Inflammatory macrophage treated with lipopolysaccharide for 4 hours (primary cell): ENCODE results near the gene LGALS3BP.
A peak's percentile ranks its signal among the peaks of the same experiment; 100 is the strongest.
"Not testable (repeated sequence)": the region's sequence is repeated elsewhere in the genome, so short reads cannot be mapped to it uniquely, and the experiment has no call there.

Source experiments
- DNase-seq: peaks from one replicate; pipeline ENCODE4 v3.0.0-alpha.2; 2020

The LGALS3BP gene

GRCh38 chr17:78962984-78963348 lies 16.8 kb downstream of the LGALS3BP start:
- DNase-seq = not testable (repeated sequence)

GRCh38 chr17:78962345-78962983 lies 17.3 kb downstream of the LGALS3BP start:
- DNase-seq = no peak

- DNase-seq = no peak
Measured at GRCh38 chr17:78961571-78961970, 18.2 kb downstream of the LGALS3BP start.

DNA sequence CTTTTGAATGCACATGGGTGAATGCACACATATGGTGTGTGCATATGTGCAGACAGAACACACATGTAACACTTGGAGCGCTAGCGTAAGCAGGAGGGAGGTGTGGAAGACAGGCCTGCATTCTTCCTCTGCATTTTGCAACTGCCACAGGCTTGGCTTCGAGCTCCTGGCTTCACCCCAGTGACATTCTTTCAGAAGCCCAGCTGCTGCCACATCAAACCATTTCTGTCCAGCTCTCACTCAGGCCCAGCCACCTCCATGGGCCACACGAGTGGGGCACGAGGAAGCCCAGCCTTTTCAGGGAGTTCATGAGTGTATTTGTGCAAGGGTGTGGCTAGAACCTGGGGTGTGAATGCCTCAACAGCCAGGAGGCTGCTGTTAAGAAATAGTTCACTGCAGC lies 18.8 kb downstream of the LGALS3BP start:
- no peak for DNase-seq

DNA sequence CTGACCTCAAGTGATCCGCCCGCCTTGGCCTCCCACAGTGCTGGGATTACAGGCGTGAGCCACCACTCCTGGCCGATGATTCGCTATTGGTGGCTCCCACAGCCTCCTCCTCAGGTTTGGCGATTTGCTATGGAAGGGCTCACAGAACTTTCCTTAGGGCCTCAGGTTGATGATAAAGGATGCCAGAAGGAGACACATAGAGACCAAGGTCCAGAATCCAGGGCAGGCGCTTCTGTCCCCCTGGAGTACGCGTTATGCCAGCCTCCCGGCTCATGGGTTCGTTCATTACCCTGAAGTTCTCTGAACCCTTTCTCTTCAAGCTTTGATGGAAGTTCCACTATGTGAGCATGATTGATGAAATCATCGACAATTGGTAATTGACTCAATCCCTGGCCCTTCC lies 19.9 kb downstream of the LGALS3BP start:
- DNase-seq = no peak

GRCh38 chr17:78958641-78959127 lies 21.0 kb downstream of the LGALS3BP start:
- DNase-seq = peak; percentile 18

DNA sequence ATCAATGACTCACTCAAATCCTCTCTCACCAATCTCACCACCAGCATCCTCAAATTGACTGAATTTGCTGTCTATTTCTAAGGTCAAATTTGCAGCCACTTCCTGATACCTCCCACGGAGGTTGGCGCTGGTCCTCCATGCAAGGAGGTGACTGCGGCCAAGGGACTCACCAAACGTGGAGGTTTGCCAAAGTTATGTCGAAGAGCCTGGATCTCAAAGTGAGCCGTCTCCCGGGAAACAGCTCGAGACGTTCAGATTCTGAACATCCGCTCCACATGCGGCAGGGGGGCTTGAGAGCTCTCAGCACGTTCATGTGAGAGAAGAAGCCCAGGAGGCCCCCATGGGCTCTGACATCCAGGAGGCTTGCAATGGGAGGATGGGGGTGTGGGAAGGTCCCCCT lies 22.6 kb downstream of the LGALS3BP start:
- DNase-seq = no peak

DNA sequence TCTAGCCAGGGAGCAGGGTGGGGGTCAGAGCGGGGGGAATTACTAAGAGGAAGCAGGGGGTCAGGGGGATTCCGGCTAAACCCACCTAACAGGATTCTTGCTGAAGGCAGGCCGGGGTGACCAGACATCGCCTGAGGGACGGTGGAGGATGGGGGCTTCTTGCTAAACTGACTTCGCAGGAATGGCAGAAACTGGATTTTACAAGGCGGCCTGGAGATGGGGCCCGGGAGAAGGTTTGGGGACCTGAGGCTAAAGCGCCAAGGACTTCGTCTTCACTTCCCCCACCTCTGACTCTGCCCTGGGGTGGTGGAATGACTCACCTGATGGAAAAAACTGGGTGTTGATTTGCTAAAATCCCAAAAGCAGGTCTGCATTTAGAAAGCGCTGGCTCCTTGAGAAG lies 23.5 kb downstream of the LGALS3BP start:
- DNase-seq = no peak

DNA sequence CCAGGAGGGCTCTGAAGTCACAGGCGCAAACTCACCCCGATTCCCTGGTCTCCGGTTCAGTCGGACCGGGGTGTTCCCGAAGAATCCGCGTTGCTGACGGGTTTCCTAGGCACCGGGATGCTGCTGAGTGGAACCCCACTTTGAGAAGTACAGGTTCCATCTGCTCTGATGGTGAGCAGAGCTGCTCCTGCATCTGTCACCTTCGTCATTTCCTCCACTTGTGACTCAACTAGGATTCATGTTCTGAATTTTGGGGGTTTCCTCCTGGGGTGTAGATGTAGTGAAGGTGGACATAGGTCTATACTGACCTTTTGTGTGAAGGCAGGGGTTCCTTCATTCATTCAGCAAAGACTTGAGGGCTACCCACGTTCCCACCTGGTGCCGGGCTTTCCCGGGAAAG lies 25.0 kb downstream of the LGALS3BP start:
- DNase-seq = no peak

- no peak for DNase-seq
Measured at GRCh38 chr17:78953356-78954350, 26.1 kb downstream of the LGALS3BP start.

DNA sequence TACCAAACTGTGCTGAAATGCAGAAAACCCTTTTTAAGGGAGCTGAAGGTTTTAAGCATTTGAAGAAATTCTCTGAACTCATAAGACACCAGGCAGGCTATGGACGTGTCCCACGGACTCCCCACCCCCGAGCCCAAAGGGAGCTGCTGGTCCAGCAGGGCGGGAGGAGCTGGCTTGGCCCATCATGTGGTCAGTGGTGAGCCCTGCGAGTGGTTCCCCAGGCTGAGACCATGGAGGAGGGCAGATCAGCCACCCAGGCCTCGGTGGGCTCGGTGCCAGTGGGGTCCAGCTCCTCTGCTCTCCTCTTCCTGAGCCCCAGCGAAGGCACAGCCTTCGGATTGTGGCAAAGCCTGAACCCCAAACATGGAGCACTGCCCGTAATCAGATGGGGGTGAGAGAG lies 27.0 kb downstream of the LGALS3BP start:
- DNase-seq = no peak

GRCh38 chr17:78951967-78952551 lies 27.7 kb downstream of the LGALS3BP start:
- DNase-seq = no peak

DNA sequence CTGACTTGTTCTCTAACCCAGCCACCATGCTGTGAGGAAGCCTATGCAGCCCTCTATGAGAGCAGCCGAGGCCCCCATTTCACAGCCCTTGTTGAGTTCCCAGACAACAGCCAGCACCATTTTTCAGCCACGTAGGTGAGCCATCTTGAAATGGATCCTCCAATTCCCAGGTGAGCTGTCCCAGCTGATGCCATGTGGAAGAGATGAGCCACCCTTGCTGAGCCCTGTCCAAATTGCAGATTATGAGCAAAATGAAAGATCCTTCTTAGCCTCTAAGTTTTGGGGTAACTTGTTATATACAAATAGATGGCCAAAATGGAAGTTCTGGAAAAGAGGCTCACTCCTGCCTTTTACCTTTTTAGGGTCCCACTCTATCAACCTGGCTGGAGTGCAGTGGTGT lies 28.9 kb downstream of the LGALS3BP start:
- DNase-seq = no peak

DNA sequence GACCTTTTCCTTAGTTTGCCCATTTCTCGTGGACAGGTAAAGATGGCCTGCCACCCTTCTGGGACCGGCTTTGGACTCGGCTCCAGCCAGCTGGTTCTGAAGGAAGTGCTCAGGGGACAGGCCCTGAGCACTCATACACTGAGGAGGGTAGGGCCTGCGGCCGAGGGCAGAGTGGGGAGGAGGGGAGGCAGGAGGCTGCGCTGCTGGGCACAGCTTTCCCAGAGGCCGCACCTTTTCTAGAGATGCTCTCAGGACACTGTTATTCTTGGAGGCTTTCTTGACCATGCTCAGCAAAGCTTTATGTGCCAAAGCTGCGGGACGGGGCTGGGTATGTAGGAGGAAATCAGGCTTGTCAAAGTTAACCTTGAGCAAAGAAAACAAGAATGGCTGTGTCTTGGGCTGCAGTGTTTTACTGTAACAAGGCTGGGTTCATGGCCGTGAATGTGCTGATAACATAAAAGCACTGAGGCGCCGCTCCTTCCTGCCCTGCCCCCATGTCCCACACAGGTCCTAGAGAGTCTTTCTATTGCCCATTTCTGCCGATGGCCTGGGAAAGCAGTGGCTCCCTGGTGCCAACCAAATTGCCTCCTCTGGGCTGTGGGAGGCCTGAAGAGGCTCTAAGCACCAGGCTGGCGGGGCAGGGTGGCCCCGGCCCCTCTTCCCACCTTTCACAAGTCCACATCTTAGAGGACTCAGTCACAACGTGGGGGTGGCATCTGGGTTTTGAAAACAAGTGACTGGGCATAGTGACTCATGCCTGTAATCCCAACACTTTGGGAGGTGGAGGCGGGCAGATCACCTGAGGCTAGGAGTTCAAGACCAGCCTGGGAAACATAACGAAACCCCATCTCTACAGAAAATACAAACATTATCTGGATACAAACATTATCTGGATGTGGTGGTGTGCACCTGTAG lies 32.2 kb downstream of the LGALS3BP start:
- no peak for DNase-seq

DNA sequence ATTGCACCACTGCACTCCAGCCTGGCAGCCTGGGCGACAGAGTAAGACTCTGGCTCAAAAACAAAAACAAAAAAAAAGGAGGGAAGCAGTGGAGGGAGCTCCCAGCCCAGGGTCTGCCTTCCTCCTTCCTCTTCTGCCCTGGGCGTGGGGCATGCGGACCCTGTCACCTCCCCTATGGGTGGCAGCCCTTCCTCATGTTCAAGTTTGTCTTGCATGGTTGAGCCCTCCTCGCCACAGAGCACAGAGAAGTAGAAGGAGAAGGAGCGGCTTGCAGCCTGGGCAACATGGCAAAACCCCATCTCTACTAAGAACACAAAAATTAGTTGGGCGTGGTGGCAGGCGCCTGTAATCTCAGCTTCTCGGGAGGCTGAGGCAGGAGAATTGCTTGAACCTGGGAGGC lies 33.1 kb downstream of the LGALS3BP start:
- no peak for DNase-seq

GRCh38 chr17:78946131-78946530 lies 33.6 kb downstream of the LGALS3BP start:
- DNase-seq = no peak

DNA sequence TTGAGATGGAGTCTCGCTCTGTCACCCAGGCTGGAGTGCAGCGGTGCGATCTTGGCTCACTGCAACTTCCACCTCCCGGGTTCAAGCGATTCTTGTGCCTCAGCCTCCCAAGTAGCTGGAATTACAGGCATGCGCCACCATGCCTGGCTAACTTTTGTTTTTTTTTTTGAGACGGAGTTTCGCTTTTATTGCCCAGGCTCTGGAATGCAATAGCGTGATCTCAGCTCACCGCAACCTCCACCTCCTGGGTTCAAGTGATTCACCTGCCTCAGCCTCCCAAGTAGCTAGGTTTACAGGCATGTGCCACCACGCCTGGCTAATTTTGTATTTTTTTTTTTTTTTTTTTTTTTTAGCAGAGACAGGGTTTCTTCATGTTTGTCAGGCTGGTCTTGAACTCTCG lies 34.3 kb downstream of the LGALS3BP start:
- not testable (repeated sequence) for DNase-seq

DNA sequence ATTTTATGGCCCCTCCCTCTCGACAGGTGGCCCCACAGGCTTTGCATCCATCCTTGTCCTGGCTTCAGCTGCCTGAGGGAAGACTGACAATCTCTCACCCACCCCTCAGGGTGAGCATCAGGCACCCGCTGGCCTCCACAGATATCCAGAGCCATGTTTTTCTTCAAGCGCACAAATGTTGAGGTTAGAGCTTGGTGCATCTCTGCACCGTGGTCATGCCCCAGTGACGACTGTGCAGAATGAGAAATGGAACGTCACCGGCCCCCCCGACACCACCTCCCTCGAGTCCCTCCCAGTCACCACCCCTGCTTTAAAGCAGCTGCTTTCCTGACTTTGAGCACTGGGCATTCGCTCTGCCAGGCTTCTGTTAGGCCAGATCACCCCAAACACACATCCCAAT lies 34.8 kb downstream of the LGALS3BP start:
- DNase-seq = no peak

DNA sequence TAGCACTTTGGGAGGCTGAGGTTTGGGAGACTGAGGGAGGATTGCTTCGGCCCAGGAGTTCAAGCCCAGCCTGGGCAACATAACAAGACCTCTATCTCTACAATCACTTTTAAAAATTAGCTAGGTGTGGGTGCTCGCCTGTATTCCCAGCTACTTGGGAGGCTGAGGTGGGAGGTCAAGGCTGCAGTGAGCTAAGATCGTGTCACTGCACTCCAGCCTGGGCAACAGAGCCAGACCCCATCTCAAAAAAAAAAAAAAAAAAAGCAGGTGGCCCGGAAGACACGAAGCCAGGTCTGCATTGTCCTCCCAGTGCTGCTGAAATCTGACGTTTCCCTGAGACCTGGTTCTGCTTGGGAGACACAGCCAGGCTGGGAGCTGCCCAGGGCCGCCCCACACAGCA lies 35.7 kb downstream of the LGALS3BP start:
- no peak for DNase-seq

GRCh38 chr17:78940708-78941107 lies 39.0 kb downstream of the LGALS3BP start:
- no peak for DNase-seq

- DNase-seq = no peak
Measured at GRCh38 chr17:78940258-78940657, 39.5 kb downstream of the LGALS3BP start.

DNA sequence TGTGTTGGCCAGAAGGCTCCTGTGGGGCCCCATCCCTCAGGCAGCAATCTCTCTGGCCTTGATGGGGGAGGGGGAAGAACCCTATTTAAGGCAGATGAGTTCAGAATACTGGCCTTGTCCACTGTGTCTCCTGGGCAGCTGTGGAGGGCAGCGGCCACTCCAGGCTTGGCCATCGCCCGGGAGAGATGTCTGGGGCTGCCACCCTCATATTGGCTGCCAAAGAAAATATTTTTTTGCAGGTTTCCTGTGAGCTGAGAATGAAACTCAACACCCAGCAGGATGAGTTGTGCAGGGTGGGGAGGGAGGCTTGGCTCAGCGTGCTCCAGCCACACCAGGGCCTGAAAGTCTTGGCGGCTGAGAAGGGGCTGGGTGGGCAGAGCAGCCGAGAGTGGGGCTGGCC lies 40.1 kb downstream of the LGALS3BP start:
- DNase-seq = no peak

DNA sequence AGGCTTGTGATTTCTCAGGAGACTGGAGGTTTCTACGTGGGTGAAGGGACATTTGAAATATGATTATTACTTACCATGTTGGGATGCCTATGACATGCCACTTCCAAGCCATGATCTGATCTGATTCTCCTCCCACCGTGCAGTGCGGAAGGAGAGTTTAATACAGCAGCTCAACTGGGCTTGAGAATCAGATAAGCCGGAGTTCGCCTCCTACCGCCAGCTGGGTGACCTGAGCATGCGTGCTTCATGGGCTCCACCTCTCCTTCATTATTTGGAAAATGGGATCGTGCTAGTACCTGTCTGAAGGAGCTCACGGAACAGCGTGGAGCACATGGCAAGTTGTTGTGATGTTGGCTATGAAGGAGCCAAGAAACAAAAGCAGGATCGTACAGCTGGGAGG lies 42.2 kb downstream of the LGALS3BP start:
- DNase-seq = no peak
